Measurements from ENCODE around the gene GNA14.
A peak's percentile ranks its signal among the peaks of the same experiment; 100 is the strongest.
"Not testable (repeated sequence)": the region's sequence is repeated elsewhere in the genome, so short reads cannot be mapped to it uniquely, and the experiment has no call there.

GNA14 gene

DNA sequence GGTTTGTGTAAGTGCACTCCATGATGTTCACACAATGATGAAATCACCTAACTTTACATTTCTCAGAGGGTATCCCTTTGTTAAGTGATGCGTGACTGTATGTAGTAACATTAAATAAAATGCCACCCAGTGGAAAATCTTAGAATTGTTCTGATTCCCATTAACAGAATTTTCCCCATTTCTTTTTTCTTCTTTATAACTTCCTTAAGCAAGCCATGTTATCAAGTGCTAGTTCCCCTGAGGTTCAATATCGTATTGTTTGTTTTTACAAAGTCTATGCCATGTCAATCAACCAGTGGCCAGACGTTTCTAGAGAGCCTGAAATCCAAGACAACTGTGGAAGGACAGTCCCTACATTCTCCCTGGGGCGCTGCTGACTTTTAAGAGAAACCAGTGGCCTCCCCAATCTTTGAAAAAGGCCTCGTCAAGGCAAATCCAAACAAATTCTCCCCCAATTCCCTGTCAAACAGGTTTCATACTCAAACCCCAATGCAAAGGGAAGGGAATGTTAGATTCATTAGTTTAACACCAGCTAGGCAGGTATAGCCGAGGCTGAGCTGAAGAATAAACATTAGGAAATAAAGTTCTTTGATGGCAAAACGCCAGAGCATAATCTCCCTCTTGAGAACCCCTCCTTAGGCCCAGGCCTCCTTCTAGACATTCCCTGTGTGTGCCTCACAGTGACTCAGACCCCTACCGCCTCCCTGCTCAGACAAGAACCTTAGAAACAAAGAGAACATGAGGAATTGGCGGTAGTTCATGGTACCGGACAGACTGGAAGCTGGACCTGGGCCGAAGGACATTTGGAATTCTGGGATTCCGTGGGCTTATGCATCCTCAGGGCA, 198.7 kb downstream of the GNA14 start:
- no peak for DNase-seq (ENCODE audit: low spot score)

DNA sequence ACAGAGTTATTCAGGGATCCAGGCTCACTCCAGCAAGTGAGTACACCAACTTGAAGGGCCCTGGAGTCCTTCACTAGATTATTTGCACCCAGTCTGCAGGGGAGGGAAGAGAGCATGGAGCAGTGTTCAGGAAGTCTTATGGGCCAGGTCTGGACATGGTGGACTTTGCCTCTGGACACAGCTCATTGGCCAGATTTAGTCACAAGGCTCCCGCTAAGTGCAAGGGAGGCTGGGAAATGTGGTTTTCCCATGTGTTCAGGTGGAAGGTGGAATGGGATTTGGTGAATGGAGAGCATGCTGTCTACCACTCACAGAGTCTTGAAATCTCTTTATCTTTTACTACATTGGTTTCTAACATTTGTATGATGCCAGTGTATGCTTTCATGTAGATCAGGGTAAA, 200.5 kb downstream of the GNA14 start:
- no peak for DNase-seq (ENCODE audit: low spot score)

DNA sequence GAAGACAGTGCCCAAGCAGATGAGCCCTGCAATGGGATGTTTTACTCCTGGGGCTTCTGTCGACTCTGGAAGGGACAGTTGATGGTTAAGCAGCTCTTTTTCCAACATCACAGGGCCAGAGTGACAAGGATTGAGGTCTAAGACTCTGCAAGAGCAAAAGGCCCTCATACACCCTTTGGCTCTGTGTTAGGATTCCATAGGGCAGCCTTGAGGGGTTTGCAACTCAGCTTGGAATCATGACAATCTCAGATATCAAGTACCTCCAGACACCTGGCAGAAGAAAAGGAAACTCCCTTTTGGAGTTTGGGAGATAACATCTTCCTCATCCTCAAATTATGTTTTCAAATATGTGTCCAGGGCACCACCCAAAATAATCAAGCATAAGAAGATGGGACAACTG, 205.7 kb downstream of the GNA14 start:
- DNase-seq (ENCODE audit: low spot score) = no peak

DNA sequence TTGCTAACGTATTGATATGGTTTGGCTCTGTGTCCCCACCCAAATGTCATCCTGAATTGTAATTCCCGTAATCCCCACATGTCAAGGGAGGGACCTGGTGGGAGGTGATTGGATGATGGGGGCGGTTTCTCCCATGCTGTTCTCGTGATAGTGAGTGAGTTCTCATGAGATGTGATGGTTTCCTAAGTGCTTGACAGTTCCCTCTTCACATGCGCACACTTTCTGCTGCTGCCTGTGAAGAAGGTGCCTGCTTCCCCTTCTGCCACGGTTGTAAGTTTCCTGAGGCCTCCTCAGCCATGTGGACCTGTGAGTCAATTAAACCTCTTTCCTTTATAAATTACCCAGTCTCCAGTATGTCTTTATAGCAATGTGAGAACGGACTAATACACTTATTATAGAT, 207.0 kb downstream of the GNA14 start:
- not testable (repeated sequence) for DNase-seq (ENCODE audit: low spot score)

DNA sequence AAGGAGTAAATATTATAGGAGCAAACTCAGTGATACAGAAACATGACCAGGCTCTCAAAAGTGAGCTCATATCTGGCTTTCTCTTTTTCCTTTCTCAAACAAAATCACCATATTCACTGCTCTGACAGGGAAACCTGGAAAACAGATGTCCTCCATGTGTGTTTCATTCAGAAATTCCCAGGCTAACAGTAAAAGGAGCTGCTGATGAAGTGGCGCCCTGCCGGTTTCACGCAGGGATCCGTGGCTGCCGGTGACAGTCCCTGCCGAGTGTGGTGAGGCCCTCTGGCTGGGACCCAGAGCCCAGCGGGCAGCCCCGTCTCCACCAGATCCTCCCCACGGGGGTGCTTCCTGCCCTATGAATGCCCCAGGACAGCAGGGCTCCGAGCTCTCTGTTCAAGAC, 208.1 kb downstream of the GNA14 start:
- DNase-seq (ENCODE audit: low spot score) = no peak

DNA sequence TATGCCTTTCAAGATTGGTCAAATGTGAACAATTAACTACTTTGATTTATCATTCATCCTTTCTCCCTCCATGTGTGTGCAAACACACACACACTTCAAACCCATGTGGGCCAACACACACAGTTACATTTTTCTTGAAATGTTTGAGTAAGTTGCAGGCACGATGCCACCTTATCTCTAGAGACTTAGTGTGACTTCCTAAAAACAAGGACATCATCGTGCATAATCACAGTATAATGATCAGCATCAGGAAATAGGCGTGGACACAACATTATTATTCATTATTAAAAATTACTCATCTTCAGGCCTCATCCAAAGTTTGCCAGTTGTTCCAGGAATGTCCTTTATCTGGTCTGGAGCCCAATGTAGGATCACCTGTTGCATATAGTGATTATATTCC, 209.5 kb downstream of the GNA14 start:
- DNase-seq (ENCODE audit: low spot score) = no peak

DNA sequence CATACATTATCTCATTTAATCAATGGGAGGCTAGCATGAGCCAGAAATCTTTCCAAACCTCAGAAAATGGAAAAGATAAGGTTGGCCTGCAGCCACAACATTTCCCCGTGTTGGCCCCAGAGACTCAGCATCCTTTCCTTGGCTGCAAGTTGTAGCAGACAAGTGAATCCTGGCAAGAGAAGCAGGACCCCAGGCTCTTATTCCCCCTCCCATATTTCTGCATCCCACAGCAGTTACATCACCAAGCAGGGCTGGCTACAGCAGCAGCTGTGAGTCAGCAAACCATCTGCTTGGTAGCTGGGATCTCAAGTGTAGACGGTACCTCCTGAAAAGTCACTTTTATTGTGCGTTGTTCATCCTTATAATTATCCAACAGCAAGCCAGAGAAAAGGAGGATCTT, 212.4 kb downstream of the GNA14 start:
- no peak for DNase-seq (ENCODE audit: low spot score)

DNA sequence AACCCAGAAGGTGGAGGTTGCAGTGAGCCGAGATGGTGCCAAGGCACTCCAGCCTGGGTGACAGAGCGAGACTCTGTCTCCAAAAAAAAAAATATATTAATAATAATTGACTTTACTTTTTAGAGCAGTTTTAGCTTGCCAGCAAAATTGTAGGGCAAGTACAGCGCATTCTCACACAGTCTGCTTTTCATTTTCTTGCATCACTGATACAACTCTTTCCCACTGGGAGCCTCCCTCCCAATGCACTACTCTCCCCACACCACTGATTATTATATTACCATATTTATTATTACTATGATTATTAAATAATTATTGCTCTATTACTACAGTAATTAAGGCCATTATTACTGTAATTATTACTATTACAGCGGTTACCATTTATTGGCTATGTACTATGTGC, 212.8 kb downstream of the GNA14 start:
- DNase-seq (ENCODE audit: low spot score) = no peak

DNA sequence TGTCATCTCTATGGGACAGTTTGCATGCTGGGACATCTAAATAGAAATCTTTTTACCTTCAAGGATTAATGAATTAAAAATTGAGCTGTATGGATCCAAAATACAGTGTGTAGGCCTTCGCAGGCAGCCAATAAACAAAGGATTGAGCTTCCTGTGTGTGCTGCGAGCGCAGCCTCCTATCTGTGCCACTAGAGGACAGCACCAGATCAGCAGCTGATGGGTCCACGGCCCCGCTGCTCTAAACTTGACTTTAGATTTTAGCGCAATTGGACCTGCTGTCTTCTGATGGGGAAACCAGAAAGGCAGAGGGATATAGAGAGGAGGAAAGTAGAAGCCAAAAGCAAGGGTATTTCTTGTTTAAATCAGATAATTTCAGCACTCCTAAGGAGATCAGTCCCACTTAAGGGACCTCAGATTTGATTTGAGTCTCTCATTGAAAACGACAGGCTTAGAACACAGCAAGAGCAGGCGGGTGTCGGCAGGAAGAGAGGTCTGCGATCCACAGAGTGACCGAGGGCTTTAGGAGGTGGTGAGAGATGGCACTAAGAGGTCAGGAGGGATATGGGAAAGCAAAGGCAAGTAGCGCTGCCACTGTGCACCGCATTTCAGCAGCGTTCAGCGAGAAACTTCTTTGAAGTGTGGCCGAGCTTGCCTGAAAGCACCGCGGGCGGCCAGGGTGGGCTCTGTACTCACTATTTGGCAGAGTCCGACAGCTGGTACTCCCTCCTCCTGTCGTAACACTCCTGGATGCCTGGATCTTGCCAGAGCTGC, 214.3 kb downstream of the GNA14 start:
- peak; percentile 42 for DNase-seq (ENCODE audit: low spot score)

DNA sequence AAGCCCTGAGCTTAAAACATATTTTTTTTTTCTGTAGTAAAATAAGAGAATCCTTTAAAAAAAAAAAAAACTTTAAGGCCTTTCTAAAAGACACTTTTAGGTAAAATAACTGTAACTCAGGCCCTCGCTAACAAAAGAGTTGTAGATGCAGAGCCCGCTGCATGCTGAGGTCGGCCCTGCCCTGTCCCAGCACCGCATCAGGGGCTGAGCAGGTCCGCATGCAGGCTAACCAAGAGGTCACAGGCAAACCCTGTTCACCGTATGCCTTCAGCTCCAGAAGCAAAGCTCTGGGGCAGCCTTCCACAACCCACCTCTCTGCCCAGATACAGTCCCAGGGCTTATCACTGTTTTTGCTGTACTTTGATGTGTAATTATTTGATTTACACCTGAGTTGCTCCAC, 216.1 kb downstream of the GNA14 start:
- DNase-seq (ENCODE audit: low spot score) = no peak

DNA sequence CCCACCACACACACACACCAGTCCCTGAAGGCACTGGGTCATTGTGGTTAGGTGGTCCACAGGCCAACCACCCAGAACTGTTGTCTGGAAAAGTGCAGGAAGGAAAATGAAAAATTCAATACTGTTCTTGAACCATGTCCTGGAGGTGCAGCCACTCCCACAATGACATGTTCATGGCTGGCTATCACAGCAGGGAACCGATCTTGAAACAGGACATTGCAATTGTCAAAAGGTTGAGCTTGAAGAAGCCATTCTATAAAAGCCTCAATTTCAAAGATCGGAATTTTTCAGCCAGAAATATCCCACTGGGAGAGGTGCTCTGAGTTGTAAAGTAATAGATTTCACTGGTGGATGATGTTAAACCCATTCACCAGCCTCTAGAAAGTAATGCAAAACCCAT, 218.2 kb downstream of the GNA14 start:
- DNase-seq (ENCODE audit: low spot score) = no peak

DNA sequence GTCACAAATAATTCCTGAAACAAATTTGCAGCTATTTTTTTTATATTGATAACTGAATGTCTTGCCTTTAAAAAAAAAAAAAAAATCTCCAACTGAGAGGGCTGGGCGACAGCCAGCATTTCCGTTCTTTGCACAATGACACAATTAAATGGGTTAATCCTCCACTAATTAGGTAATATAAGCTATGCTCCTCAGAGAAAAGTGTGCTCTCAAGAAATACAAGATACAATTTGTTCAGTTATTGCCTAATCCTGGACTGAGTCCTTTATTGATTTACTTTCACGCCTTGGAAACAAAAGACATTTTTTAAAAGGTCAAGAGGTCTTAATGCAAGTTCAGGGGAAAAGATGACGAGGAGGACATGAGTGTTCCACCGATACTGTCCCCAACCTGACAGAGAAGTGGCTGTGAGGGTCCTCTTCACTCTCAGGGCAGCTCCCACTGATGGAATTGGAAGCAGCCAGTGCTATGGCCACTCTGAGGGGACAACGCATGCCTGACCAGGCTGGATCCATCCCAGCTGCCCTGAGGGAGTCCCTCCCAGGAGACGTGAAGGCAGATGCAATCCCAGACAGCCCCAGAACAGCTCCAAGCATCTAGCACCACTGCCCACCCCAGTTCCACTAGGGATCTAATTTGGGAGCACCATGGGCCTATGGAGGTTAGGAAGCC, 220.7 kb downstream of the GNA14 start:
- DNase-seq (ENCODE audit: low spot score) = no peak

DNA sequence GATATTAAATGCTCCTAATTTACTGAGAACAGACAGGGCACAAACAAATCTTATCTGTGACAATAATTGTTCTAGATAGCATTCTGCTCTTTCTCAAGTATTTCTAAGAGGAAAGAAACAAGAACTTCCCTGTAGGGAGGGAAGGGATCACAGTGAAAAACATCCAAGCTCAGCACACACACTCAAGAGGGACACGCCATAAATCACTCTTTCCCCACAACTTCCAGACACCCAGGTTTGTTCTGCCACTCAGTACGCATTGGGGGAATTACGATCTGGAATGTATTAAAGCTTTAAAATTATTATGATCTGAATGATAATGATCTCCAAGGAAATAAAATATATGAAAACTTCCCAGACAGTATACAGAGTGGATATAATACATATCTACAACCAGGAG, 221.4 kb downstream of the GNA14 start:
- no peak for DNase-seq (ENCODE audit: low spot score)

DNA sequence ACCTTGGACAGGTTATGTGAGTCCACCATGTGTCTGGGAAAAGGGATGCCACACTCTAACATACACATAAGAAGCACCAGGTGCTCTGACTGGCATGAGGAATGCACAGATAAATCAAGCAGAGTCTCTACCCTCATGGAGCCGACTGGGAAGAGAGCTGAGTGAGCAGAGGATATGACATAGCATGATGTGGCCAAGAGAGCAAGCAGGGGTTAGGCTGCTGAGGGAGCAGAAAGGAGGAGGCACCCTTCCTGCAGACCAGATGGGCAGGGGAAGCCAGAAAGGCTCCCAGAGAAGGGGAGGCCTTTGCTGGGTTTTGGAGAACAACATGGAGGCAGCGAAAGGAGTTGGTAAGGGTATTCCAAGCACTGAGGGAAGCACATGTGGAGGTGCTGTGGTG, 223.1 kb downstream of the GNA14 start:
- DNase-seq (ENCODE audit: low spot score) = no peak

DNA sequence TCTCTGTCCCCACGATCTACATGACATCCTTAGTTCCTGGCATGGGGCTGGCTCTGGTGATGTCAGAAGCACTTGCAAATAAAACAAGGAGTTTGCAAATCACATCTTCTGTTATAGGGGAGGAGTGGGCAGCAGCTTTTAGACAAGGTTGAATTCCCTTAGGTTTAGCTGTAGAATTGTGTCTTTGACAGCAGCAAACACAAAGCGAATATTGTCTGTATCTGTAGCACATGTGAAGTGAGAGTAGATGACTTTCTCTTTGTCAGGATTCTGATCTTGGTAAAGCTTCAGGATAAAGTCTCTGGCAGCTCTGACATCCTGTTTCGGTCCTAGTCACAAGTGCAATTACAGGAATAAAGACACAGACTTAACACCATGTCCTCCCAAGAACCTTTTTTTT, 224.3 kb downstream of the GNA14 start:
- no peak for DNase-seq (ENCODE audit: low spot score)

DNA sequence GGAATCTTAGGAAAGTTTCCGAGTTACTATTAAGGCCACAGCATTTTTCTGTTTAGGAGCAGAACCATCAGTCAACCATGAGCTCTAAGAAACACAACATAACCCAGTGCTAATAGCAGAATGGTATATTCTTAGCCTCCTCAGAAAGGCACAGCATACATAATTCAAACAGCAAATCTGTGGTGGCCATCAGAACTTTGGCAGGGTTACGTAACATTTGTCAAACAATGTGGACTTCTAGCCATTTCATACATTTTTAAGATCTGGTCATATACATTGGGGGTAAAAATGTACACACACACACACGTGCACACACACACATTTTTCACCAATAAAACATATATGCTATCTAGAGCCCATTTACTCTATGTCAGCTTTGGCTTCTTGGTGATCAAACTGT, 225.2 kb downstream of the GNA14 start:
- no peak for DNase-seq (ENCODE audit: low spot score)

DNA sequence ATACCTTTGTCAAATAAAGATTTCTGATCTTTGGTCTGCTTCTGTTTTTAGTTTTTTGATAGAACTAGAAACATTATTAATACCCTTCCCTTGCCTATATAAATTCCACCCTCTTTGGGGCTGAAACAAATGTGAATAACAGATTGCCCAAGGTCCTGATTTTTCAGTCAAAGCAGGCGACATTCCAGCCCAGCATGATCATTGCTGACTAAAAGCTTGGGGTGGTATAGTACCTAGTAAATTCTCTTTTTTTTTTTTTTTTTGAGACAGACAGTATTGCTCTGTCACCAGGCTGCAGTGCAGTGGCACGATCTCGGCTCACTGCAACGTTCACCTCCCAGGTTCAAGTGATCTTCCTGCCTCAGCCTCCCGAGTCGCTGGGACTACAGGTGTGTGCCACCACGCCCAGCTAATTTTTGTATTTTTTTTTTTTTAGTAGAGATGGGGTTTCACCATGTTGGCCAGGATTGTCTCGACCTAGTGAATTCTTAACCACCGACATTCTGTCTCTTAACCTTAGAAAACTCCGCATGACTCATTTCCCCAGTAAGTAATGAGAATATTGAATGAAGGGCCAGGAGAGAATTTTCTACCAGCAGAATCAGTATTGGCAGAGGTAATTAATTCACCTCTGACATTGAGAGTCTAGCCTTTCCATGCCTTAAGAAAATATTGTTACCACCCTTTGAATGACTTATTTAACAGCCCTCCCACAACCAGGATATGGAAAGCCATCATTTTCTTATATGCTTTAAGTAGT, 226.4 kb downstream of the GNA14 start:
- no peak for DNase-seq (ENCODE audit: low spot score)

DNA sequence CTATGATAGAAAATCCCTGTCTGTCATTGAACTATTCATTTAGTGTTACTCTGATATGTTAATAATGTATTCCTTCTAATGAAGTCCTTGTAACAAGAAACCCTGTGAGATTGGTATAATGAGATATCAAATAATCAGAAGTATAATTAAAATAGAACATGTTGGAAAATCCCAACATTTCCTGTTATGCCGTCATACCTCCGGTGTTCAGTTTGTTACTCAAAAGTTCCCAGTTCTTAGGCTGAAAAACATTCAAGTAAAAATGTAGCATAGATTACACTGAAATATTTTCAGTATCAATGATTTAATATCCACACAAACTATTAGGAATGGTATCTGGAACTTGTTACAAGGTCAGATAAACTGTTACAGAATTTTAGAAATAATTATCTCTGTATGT, 227.5 kb downstream of the GNA14 start:
- DNase-seq (ENCODE audit: low spot score) = no peak

DNA sequence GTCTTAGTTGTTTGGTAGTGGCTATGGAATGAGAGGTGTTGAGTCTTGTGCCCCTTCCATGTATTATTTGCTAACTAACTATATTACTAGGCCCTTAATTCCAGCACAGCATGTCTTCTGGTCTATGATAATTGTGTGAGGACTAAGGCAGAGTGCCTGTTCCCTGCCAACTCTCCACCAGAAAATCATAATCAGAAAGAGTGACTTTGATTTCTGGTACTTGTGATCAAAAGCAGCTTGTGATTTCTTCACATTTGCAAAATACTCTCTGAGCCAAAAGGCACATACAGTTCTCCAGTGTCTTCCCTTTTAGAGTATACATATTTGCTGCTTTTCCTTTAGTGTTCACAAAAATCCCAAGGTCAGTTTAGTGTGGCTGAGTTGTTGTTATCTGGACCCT, 229.9 kb downstream of the GNA14 start:
- no peak for DNase-seq (ENCODE audit: low spot score)

DNA sequence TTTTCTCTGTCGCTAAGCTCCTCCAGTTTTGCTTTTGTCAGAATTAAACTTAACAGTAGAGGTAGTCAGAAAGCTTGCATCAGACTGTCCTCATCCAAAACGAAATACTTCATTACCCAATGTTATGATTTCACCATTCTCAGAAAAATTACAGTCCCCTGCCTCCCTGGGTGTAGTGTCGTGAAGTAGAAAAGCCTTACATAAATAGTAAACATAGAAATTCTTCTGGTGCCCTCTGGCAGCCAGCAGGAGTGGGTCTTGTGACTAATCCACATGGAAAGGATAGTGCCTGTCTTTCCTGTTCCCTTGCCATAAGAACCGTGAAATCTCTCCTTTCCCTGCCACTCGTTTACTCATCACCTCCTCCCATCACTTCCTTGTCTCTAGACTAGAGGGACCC, 230.6 kb downstream of the GNA14 start:
- DNase-seq (ENCODE audit: low spot score) = no peak

DNA sequence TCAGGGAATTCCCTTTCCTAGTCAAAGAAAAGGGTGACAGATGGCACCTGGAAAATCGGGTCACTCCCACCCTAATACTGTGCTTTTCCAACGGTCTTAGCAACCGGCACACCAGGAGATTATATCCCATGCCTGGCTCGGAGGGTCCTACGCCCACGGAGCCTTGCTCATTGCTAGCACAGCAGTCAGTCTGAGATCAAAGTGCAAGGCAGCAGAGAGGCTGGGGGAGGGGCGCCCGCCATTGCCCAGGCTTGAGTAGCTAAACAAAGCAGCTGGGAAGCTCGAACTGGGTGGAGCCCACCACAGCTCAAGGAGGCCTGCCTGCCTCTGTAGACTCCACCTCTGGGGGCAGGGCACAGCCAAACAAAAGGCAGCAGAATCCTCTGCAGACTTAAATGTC, 239.6 kb downstream of the GNA14 start:
- DNase-seq (ENCODE audit: low spot score) = not testable (repeated sequence)

DNA sequence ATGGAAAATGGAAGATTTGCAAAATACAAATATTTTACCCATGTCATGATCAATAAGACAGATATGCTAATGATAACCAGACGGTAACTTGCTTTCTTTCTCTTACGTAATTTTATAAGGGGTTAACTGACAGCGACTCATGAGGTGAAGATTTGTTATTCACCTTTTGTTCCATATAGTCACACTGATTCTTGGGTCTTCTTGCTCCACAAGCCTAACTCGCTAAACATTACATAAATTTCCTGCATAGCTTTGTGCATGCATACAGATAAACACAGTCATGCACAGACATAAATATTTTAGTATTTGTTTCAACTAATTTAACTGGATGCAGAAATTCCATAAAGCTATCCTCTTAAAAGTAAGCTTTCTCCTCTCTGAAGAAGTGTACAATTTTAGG, 244.9 kb downstream of the GNA14 start:
- no peak for DNase-seq (ENCODE audit: low spot score)

Measured in CD4-positive, alpha-beta T cell treated with Interleukin-6 at 100 ng/mL for 8 hours (primary cell).